Coronary artery (tissue), 2 donors: Measurements from ENCODE around the gene PDCD7.

Experiments used
- DNase-seq: peaks from one replicate; pipeline ENCODE4 v3.0.0-alpha.2; 2017; ENCODE audit warnings: low spot score
- H3K27ac ChIP-seq, 2 donors: fragments of 200-600 bp; sonication (generic); one replicate each; pipeline ENCODE4 v1.5.1; 2016 to 2019
- H3K4me3 ChIP-seq: fragments of 200-600 bp; sonication (generic); 2 replicates; pipeline ENCODE4 v1.5.1; 2016; ENCODE audit warnings: mild to moderate bottlenecking, moderate library complexity
- TF ChIP-seq, protein P1 (sequence below): fragments of 200-600 bp; sonication (generic); IDR thresholded peaks from one replicate; pipeline ENCODE4 v1.5.1; 2019; ENCODE audit warnings: antibody characterized with exemption

PDCD7 gene

DNA sequence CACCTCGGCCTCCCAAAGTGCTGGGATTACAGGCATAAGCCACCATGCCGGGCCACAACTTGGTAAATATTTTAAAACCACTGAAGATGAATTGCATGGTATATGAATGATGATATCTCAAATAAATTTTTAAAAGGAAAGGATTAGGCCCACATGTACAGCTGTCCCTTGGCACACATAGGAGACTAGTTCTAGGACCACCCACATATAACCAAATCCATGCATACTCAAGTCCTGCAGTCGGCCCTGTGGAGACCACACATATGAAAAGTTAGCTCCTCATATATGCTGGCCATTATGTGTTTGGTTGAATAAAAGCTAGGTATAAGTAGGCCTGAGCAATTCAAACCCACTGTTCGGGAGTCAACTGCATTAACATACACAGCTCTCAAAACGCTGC is 40.9 kb upstream of the PDCD7 start:
- no peak for DNase-seq
- no peak overlapping the region for H3K27ac ChIP-seq
- no peak overlapping the region for H3K4me3 ChIP-seq
- TF ChIP-seq, protein P1, sequence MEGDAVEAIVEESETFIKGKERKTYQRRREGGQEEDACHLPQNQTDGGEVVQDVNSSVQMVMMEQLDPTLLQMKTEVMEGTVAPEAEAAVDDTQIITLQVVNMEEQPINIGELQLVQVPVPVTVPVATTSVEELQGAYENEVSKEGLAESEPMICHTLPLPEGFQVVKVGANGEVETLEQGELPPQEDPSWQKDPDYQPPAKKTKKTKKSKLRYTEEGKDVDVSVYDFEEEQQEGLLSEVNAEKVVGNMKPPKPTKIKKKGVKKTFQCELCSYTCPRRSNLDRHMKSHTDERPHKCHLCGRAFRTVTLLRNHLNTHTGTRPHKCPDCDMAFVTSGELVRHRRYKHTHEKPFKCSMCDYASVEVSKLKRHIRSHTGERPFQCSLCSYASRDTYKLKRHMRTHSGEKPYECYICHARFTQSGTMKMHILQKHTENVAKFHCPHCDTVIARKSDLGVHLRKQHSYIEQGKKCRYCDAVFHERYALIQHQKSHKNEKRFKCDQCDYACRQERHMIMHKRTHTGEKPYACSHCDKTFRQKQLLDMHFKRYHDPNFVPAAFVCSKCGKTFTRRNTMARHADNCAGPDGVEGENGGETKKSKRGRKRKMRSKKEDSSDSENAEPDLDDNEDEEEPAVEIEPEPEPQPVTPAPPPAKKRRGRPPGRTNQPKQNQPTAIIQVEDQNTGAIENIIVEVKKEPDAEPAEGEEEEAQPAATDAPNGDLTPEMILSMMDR, result no peak

DNA sequence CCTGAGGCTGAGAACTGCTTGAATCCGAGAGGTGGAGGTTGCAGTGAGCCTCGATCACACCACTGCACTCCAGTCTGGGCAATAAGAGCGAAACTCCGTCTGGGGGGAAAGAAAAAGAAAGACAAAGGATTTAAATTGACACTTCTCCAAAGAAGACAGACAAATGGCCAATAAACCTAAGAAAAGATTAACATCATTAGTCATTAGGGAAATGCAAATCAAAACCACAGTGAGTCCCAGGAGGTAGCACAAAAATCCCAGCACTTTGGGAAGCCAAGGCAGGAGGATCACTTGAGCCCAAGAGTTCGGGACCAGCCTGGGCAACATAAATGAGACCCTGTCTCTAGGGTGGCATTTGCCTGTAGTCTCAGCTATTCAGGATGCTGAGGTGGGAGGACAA is 38.9 kb upstream of the PDCD7 start:
- Histone ChIP-seq H3K27ac (no peak overlapping the region), H3K4me3 (no peak overlapping the region)
- DNase-seq, result no peak
- TF ChIP-seq, protein P1, result no peak

DNA sequence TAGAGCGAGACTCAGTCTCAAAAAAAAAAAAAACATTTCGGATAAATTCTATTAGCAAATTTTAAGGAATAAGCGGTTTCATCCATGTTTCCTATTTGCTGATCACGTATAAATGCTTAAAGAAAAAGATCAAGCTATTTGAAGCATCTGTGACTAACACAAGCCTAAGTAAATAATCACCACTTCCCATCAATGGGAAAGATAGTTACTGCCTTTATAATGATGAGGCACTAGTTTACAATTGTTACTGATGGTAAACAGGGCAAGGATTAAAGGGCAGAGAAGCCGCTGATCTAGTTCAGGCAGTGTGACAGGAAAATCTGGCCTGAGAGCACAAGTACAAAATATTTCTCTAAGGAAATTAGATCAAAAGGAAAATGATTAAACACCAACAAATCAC is 37.8 kb upstream of the PDCD7 start:
- no peak overlapping the region for H3K4me3 ChIP-seq
- TF ChIP-seq, protein P1, result no peak
- no peak overlapping the region for H3K27ac ChIP-seq
- DNase-seq, result no peak

DNA sequence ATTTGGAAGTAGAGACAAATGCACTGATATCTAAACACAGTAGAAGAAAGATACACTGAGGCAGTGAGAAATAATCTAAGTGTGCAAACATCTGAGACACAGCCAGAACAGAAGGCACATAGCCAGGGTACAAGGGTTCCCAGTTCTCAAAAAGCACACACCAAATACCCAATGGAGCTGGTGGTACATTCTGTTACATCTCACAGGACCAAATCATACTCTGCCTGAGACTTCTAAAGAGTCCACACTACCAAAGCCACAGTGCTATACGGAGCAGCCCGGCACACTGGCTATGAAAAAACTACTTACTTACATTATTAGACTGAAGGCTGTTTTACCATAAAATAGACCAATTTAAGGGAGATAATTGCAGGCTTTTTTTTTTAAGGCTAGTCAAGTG is 32.3 kb upstream of the PDCD7 start:
- DNase-seq, result no peak
- TF ChIP-seq, protein P1, result no peak
- Histone ChIP-seq H3K27ac (no peak overlapping the region), H3K4me3 (no peak overlapping the region)

DNA sequence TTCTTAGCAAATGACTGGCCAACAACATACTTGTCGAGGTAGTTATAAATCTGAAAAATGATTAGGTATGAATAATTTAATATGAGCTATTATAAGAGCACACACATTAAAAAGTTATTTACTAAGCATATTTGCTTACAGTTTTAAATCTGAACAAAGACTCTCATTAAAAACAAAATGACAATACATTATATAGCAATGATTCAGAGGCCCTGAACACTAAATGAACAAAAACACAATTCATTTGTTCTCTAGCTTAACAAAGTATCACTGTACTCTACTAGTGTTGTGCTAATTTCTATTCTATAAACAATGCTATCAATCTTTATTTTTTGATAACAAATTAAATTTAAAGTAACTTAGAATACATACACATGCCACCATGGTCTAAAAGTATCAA is 30.5 kb upstream of the PDCD7 start:
- no peak for DNase-seq
- no peak overlapping the region for H3K27ac ChIP-seq
- no peak overlapping the region for H3K4me3 ChIP-seq
- TF ChIP-seq, protein P1, result no peak

DNA sequence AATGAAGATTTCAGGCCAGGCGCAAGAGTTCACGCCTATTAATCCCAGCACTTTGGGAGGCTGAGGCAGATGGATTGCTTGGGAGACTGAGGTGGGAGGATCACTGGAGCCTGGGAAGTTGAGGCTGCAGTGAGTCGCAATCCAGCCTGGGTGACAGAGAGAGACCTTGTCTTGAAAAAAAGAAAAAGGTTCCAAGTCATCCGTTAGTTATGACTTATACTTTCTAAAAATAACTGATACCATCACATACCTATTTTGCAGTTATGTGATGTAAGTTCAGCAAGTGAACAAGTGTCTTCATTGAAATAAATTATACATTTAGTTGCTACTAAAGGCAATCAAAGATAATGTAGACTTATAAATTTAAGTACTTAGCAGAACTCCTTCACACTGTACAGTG is 29.4 kb upstream of the PDCD7 start:
- TF ChIP-seq, protein P1, result no peak
- no peak overlapping the region for H3K27ac ChIP-seq
- DNase-seq, result no peak

DNA sequence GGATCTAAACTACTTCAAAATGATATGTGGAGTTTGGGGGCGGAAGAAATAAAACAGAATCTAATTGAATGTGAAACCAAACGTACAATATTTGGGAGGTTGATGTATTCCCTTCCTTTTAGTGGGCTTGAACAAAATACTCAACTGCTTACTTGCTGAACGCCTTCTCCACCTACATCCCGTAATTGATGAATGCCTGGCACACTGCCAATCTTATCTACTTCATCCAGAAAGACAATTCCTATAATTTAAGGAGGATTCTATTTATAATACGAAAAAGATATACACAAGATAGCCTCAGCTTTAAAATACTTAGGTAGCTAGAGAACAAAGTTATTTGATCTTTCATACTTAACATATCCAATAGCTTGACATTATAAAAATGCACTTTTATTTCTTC is 23.1 kb upstream of the PDCD7 start:
- no peak overlapping the region for H3K4me3 ChIP-seq
- H3K27ac ChIP-seq, result no peak overlapping the region
- TF ChIP-seq, protein P1, result no peak
- DNase-seq, result no peak

More for the DNA sequence above, 29.4 kb upstream of the PDCD7 start:
- no peak overlapping the region for H3K4me3 ChIP-seq
